Right ventricle myocardium superior (tissue), 1 donor: Measurements from ENCODE around the gene THTPA. TPM values are rescaled to one million over a fixed set of nuclear protein-coding genes. Genes with fewer than 3 reads are reported as not detected.
A peak's percentile ranks its signal among the peaks of the same experiment; 100 is the strongest.

Source experiments
- ATAC-seq: fragments of 200-7000 bp; cut with Tn5 transposase; one replicate; pipeline ENCODE4 v1.9.1; 2020; ENCODE audit warnings: mild to moderate bottlenecking; ENCODE audit not compliant: poor library complexity
- DNase-seq: peaks from one replicate; pipeline ENCODE4 v3.0.0-alpha.2; 2020
- intact Hi-C: fragments of 100-400 bp; cut with DNase I; formaldehyde crosslinking; loops from one replicate; pipeline ENCODE4 v1.11.2; 2022
- long read RNA-seq: library from polyadenylated mRNA; unstranded; transcript quantifications from one replicate; pipeline ENCODE4 v2.0.0, GENCODE V29; 2021
- total RNA-seq: library from RNA; stranded (reverse); fragmentation: NEBNext Ultra II Directional; extraction: Animal tissue kit (Norgen Biotek cat#: 25700); gene quantifications from one replicate; pipeline ENCODE4 v1.2.1, GENCODE V29; 2021
- donor health status: DM: no; HTN: yes; CAD: no; lungs with severe emphysema.

The THTPA gene, protein sequence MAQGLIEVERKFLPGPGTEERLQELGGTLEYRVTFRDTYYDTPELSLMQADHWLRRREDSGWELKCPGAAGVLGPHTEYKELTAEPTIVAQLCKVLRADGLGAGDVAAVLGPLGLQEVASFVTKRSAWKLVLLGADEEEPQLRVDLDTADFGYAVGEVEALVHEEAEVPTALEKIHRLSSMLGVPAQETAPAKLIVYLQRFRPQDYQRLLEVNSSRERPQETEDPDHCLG
- total RNA-seq = 15.4 TPM
- long read RNA-seq, transcript THTPA-205 (2 exons, 571 nt) = major isoform, 7 of 31 reads
- long read RNA-seq, transcript THTPA-201 (2 exons, 2,860 nt) = major isoform, 7 of 31 reads
- long read RNA-seq, transcript THTPA-202 (3 exons, 1,779 nt) = minor isoform, 6 of 31 reads
- long read RNA-seq, partial matches to known transcripts = 1 of 31 reads
- long read RNA-seq, other reads (novel, unspliced or antisense) = 7 of 31 reads

DNA sequence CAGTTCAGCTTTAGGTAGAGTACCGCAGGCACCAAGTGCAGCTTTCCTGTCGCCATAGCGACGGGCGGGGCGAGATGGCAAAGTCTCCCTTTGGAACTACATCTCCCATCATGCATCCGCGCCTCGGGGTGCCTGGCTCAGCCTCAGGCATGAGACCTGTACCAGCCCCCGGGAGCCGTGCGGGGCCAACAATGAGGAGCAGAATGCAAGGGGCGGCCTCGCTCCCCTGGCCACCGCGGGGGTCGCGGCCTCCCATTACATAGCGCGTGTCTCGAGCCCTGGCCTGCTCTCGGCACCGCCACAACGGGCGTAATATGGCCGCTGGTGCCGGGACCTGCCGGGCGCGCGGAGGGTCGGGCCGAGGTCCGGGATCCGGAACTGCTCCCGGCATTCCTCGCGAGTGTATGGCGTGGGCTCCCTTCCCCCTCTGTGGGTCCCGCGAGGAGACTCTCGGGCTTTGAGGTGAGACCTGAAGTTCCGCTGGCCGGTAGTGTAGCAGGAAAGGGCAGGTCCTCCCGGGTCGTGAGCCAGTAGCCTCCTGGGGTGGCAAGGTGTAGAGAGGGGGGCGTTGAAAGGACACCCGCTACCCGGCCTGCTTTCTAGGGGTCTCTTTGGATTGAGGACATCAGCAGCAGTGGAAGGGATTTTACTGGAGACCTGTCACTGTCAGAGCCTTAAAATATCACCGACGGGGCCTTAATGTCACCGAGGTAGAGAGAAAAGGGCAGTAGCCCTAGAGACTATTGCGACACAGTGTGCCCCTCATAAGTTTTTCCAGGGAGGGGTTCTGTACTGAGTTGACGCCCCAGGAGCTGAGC, at the start of gene THTPA:
Gene THTPA, plus strand, starts transcription at position 390 of the 818 bp plus-strand sequence. CDS start 487 bp downstream, outside the sequence.
- ATAC-seq = peak; percentile 95
- DNase-seq = peak; percentile 97
- intact Hi-C loops = no loop called here

- ATAC-seq = no peak
- no peak for DNase-seq
Measured at GRCh38 chr14:23512156-23512555, 43.9 kb upstream of the THTPA start.

GRCh38 chr14:23513005-23513817, 42.9 kb upstream of the THTPA start:
- intact Hi-C loops = no loop called here
- DNase-seq = no peak
- no peak for ATAC-seq

More at GRCh38 chr14:23512156-23512555, 43.9 kb upstream of the THTPA start:
- intact Hi-C loops = no loop called here

DNA sequence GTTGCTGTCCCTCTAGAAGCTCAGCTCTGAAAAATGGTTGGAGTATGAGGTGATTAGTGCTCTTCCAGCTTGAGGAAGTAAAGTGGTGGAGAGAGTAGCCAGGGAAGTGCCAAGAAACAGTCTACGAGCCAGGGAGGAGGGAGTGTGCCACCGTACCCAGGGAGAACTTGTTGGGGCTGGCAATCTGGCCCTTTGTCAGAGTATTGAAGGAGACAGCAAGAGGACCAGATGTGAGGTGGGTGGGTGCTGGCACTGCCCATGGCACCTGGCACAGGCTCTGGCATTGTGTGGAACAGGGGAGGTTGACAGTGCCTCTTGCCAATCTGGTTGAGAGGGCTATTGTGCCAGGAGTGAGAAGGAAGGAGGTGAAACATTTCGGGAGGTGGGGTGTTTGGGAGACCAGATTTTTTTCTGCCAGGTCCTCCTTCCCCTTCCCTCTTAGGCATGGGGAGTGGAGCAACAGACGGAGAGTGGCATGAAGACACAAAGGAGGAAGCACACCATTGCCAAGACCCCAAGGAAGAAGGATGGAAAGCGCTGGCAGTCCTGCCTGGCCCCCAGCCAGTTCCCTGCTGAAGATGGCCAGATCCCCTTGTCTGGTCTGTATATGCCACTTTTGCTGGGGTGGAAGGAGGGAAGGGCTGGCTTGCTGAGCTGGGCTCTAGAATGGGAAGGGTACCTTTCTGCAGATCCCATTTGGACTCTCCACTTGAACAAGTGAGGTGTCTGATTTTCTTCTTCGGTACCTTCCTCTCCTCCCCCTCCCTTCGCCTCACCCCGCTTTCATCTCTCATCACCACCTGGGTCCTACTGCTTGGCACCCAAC, 42.0 kb upstream of the THTPA start:
- no peak for ATAC-seq
- intact Hi-C loops = no loop called here
- DNase-seq = no peak

DNA sequence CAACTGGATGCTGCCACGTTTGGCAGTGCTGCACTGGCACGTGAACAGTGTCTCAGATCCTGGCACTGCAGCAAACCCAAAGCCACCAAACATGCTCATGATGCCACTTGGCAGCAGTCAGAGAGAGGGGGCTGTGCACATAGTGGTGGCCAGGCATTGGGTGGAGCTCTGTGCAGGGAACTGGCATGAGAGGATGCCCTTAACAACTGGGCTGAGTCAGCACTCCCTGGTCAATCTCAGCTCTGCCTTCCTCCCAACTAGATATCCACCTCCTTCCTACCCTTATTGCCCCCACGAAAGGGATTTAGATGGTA, 41.5 kb upstream of the THTPA start:
- DNase-seq = no peak
- ATAC-seq = peak; percentile 27
- intact Hi-C loops = no loop called here

GRCh38 chr14:23517650-23518326, 38.3 kb upstream of the THTPA start:
- DNase-seq (no peak), ATAC-seq (no peak)
- intact Hi-C loops = no loop called here

GRCh38 chr14:23518709-23519108, 37.4 kb upstream of the THTPA start:
- intact Hi-C loops = no loop called here
- no peak for DNase-seq
- no peak for ATAC-seq

GRCh38 chr14:23520899-23521533, 35.1 kb upstream of the THTPA start:
- no peak for DNase-seq
- ATAC-seq = no peak
- intact Hi-C loops = no loop called here

GRCh38 chr14:23521785-23522640, 34.1 kb upstream of the THTPA start:
- DNase-seq (no peak), ATAC-seq (no peak)
- intact Hi-C loops = no loop called here

DNA sequence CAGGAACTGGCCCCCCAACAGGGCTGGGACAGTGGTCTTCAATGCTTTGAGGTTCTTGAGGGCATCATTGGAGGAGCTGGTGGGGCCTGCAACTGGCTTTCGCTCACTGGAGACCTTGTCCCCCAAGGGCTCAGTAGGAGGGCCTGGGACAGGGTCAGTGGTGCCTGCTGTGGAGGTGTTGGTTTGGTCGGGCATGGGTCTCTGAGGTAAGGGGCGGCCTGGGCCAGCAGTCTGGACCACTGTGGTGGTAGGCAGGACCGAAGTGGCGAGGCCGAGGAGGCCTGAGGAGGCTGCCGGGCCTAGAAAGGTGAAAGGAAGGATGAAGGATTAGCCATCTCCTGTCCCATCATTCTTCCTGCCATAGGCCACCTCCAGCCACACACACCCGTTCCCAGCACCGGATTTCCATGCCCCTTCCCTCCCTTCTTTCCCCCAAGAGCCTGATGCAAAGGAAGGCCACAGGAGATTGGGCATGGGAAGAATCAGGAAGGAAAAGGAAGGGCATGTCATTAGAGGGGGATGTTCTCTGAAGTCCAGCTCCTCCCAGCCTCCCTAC, 33.4 kb upstream of the THTPA start:
- DNase-seq = no peak
- ATAC-seq = no peak
- intact Hi-C loops = no loop called here

DNA sequence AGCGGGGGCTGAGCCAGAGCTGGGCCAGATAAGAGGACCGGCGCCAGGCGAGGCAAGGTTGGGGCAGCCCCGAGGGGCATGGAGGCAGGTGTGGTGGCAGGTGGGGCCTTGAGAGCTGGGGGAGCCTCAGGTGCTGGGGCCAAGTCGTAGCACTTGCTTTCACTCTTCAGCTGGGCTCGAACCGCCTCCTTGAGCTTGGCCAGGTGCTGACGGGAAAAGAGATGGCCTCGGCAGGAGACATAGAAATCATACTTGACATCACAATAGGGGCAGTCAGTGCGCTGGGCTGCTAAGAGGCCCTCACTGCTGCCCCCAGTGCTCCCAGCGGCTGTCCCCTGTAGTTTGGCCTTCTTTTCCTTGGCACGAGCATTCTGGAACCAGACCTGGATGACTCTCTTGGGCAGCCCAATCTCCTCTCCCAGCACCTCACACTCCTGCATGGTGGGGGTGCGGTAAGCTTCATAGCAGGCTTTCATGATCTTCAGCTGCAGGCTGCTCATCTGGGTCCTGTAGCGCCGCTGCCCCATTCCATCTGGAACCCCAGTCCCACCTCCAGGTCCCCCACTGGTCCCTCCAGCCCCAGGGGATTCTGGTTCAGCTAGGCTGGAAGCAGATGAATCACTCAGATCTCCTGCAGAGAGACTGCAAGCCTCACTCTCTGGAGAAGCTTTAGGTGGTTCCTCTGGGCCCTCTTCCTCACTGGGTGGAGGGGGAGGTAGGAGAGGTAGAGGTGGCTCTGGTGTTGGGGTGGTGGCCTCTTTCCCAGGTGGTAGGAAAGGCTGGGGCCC, 32.6 kb upstream of the THTPA start:
- intact Hi-C loops = no loop called here
- DNase-seq (no peak), ATAC-seq (no peak)

DNA sequence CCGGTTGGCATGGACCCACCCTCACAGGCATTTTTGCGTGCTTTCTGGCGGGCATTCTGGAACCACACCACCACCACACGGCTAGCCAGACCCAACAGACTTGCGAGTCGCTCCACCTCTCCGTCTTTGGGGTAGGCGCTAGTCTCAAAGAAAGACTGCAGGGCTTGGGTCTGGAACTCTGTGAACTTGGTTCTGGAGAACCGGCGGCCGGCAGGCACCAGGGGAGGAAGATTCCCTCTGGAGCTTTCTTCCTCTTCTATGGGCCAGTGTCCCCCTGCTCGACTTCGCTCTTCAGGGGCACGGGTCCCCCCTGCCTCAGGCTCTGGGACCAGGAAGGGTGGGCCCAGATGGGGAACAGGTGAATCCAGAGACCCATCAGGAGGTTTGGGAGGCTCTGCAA, 31.1 kb upstream of the THTPA start:
- intact Hi-C loops = no loop called here
- no peak for DNase-seq
- no peak for ATAC-seq

GRCh38 chr14:23525611-23526010, 30.5 kb upstream of the THTPA start:
- intact Hi-C loops = no loop called here
- DNase-seq (no peak), ATAC-seq (no peak)

- intact Hi-C loops = no loop called here
- DNase-seq (no peak), ATAC-seq (no peak)
Measured at GRCh38 chr14:23528555-23528954, 27.5 kb upstream of the THTPA start.

DNA sequence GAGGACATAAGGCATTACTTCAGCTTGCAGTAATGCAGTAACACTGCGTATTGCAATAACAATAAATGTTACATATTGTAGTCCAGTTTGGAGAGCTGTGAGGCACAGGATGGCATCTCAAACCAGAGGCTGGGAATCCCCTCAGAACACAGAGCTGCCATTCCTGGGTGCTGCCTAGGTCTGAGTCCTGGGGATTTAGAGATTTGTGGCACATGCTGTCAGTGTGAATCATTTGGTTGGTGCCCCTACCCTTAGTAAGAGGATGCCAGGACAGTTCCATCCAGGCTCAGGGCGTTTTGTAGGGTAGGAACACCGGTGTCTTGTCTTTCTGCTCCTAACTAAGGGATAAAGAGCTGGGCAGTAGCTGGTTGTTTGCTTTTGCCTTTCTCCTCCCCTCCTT, 27.1 kb upstream of the THTPA start:
- intact Hi-C loops = no loop called here
- DNase-seq (no peak), ATAC-seq (no peak)
